Measurements from ENCODE around the gene BCAR1.

The BCAR1 gene

GRCh38 chr16:75292691-75293090 is 41.3 kb upstream of the BCAR1 start:
- TF ChIP-seq CTCF (conservative IDR thresholded peaks at IDR 0.05; ENCODE audit: low read depth, low read length): no peak
- no peak overlapping the region for H3K4me3 ChIP-seq (ENCODE audit: low read length)
- DNase-seq (ENCODE audit: low read depth): no peak

GRCh38 chr16:75289189-75289588 is 37.8 kb upstream of the BCAR1 start:
- no peak for DNase-seq (ENCODE audit: low read depth)
- H3K4me3 ChIP-seq (ENCODE audit: low read length): no peak overlapping the region
- TF ChIP-seq CTCF (conservative IDR thresholded peaks at IDR 0.05; ENCODE audit: low read depth, low read length): no peak

- DNase-seq (ENCODE audit: low read depth): no peak
- no peak overlapping the region for H3K4me3 ChIP-seq (ENCODE audit: low read length)
- TF ChIP-seq CTCF (conservative IDR thresholded peaks at IDR 0.05; ENCODE audit: low read depth, low read length): no peak
These were observed 37.2 kb upstream of the BCAR1 start for GRCh38 chr16:75288596-75289120.

GRCh38 chr16:75288181-75288580 is 36.8 kb upstream of the BCAR1 start:
- DNase-seq (ENCODE audit: low read depth): no peak
- H3K4me3 ChIP-seq (ENCODE audit: low read length): no peak overlapping the region
- TF ChIP-seq CTCF (conservative IDR thresholded peaks at IDR 0.05; ENCODE audit: low read depth, low read length): no peak

GRCh38 chr16:75287708-75288107 is 36.3 kb upstream of the BCAR1 start:
- H3K4me3 ChIP-seq (ENCODE audit: low read length): no peak overlapping the region
- no peak for TF ChIP-seq CTCF (conservative IDR thresholded peaks at IDR 0.05; ENCODE audit: low read depth, low read length)
- no peak for DNase-seq (ENCODE audit: low read depth)

- no peak for DNase-seq (ENCODE audit: low read depth)
- TF ChIP-seq CTCF (conservative IDR thresholded peaks at IDR 0.05; ENCODE audit: low read depth, low read length): no peak
- no peak overlapping the region for H3K4me3 ChIP-seq (ENCODE audit: low read length)
These were observed 35.0 kb upstream of the BCAR1 start for GRCh38 chr16:75286389-75286788.

- no peak for DNase-seq (ENCODE audit: low read depth)
- no peak for TF ChIP-seq CTCF (conservative IDR thresholded peaks at IDR 0.05; ENCODE audit: low read depth, low read length)
- H3K4me3 ChIP-seq (ENCODE audit: low read length): no peak overlapping the region
These were observed 31.2 kb upstream of the BCAR1 start for GRCh38 chr16:75282466-75283281.
